ENCODE data around the gene XRCC1. TPM values are rescaled to one million over a fixed set of nuclear protein-coding genes. Genes with fewer than 3 reads are reported as not detected.

The XRCC1 gene
- total and polyA plus RNA-seq, 9 donors: 16.8 to 39.9 (median 28.4) TPM

DNA sequence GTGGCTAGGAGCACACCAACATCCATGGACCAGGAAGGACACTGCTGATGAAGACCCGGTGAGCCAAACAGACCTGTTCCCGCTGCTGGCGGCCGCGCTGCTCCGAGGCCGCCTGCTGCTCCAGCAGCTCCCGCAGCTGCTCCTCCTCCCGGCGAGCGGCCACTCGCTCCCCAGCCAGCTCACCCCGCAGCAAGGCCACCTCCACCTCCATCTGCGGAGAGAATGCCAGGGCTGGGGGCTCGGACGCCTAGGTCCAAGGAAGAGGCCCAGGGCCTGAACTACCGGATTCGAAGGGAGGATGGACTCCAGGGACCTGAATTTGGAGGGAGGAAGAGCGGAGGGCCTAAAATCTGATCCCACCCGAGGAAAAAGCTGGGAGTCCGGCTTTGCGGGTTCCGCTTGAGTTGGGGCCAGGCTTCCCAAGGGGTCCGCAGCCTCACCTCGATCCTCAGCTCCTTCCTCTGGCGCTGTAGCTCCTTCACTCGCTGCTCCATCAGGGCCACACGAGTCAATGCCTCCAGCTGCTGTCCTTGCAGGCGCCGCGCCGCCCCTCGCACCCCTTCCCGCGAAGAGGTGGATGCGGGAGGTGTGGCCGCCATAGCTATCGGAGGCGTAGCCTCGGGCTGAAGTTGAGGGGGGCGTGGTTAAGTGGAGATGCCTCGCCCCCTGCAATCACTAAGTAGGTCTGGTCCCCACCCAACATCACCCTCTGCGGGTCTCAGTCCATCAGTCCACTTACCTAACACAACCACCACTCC is 73.5 kb downstream of the XRCC1 start:
- intact Hi-C loops (cut with DNase I): loop anchor here in 1 of 4 donors (5.0 kb wide), 1 partner anchor 40 kb away; no protein-coding TSS in a partner anchor
- H3K36me3 ChIP-seq: no peaks in the 10 kb centered on the region
- DNase-seq: peak in 3 of 5 donors; percentile 40 to 44 (median 40)
- WGBS, 3 donors: 52 to 56% (median 54%) methylated on average over 43 of the region's 43 CpGs
- H3K27me3 ChIP-seq: no peaks in the 10 kb centered on the region
- TF ChIP-seq, protein P1, sequence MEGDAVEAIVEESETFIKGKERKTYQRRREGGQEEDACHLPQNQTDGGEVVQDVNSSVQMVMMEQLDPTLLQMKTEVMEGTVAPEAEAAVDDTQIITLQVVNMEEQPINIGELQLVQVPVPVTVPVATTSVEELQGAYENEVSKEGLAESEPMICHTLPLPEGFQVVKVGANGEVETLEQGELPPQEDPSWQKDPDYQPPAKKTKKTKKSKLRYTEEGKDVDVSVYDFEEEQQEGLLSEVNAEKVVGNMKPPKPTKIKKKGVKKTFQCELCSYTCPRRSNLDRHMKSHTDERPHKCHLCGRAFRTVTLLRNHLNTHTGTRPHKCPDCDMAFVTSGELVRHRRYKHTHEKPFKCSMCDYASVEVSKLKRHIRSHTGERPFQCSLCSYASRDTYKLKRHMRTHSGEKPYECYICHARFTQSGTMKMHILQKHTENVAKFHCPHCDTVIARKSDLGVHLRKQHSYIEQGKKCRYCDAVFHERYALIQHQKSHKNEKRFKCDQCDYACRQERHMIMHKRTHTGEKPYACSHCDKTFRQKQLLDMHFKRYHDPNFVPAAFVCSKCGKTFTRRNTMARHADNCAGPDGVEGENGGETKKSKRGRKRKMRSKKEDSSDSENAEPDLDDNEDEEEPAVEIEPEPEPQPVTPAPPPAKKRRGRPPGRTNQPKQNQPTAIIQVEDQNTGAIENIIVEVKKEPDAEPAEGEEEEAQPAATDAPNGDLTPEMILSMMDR (IDR thresholded peaks at IDR 0.05): no peak
- TF ChIP-seq POLR2A (IDR thresholded peaks at IDR 0.05) (no peak), EP300 (IDR thresholded peaks at IDR 0.05) (no peak)
- H3K27ac ChIP-seq: no peak overlapping the region
- peaks cover 2% of the 10 kb centered on the region for H3K4me1 ChIP-seq (ENCODE audit: insufficient read depth)
- no peaks in the 10 kb centered on the region for H3K9me3 ChIP-seq
- H3K4me3 ChIP-seq: no peak overlapping the region

DNA sequence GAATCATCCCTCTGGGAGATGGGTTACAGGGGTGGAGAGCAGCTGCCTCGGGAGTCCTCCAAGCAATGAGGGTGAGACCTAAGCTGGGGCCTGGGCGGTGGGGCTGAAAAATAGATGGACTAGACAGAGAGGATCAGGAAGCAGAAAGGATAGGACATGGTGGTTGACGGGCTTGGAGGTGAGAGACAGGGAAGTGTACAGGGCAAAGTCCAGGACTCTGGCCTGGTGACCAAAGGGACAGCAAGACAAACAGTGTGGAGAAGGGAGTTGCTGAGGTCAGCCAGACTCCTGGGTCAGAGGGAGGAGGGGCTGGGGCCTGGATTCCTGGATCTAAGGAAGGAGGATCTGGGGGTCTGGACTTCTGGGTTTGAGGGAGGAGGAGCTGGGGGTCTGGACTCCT is 76.3 kb downstream of the XRCC1 start:
- intact Hi-C loops (cut with DNase I): no loop called here
- H3K9me3 ChIP-seq: no peaks in the 10 kb centered on the region
- TF ChIP-seq, protein P1 (IDR thresholded peaks at IDR 0.05): no peak
- TF ChIP-seq POLR2A (IDR thresholded peaks at IDR 0.05) (no peak), EP300 (IDR thresholded peaks at IDR 0.05) (no peak)
- H3K27ac ChIP-seq: no peak overlapping the region
- H3K4me1 ChIP-seq (ENCODE audit: insufficient read depth): no peaks in the 10 kb centered on the region
- WGBS, 3 donors: 82 to 83% (median 83%) methylated on average over 3 of the region's 3 CpGs
- DNase-seq: no peak
- H3K36me3 ChIP-seq: no peaks in the 10 kb centered on the region
- no peak overlapping the region for H3K4me3 ChIP-seq
- no peaks in the 10 kb centered on the region for H3K27me3 ChIP-seq

DNA sequence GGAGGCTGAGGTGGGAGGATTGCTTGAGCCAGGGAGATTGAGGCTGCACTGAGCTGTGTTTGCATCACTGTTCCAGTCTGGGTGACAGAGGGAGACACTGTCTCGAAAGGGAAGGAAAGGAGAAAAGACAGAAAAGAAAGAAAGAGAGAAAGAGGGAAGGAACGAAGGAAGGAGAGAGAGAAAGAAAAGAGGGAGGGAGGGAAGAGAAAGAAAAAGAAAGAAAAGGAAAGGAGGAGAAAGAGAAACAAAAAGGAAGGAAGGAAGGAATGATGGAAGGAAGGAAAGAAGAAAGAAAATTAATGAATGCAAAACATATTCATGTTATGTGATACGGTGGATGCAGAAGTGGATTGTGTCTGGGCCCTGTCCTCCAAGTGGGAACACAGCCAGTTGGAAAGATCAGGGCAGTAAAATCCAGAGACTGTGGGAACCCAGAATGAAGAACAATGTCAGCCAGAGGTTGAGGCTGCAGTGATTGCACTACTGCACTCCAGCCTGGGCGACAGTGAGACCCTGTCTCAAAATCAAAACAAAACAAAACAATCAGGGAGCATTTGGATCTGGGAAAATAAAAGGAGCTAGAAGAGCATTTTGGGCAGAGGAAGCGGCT is 77.0 kb downstream of the XRCC1 start:
- H3K4me3 ChIP-seq: no peak overlapping the region
- TF ChIP-seq POLR2A (IDR thresholded peaks at IDR 0.05): no peak
- TF ChIP-seq EP300 (IDR thresholded peaks at IDR 0.05): no peak
- TF ChIP-seq, protein P1 (IDR thresholded peaks at IDR 0.05): no peak
- intact Hi-C loops (cut with DNase I): no loop called here
- WGBS, 3 donors: 62 to 66% (median 65%) methylated on average over 5 of the region's 5 CpGs
- no peaks in the 10 kb centered on the region for H3K36me3 ChIP-seq
- H3K27ac ChIP-seq: no peak overlapping the region
- no peaks in the 10 kb centered on the region for H3K27me3 ChIP-seq
- H3K4me1 ChIP-seq (ENCODE audit: insufficient read depth): no peaks in the 10 kb centered on the region
- H3K9me3 ChIP-seq: no peaks in the 10 kb centered on the region
- no peak for DNase-seq

DNA sequence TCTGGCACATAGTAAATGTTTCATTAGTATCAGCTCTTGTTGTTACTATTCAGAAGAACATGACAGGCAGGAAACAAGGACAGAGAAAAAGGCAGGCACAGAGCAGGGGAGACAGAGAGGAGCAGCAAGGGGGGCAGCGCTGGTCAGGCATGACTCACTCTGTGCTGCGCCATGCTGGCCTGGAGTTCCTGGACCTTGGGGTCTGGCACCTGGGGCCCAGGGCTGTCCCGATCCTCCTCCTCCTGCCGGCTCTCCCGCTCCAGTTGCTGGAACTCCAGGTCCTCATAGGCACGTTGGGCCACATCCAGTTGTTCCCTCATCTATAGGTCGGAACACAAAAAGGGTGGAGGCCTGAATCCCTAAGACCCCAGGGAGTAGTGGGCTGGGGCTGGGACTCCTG is 78.4 kb downstream of the XRCC1 start:
- Histone ChIP-seq H3K9me3 (no peaks in the 10 kb centered on the region), H3K27ac (no peak overlapping the region), H3K27me3 (no peaks in the 10 kb centered on the region), H3K4me1 (ENCODE audit: insufficient read depth) (no peaks in the 10 kb centered on the region), H3K36me3 (no peaks in the 10 kb centered on the region), H3K4me3 (no peak overlapping the region)
- no peak for TF ChIP-seq POLR2A (IDR thresholded peaks at IDR 0.05)
- no peak for TF ChIP-seq EP300 (IDR thresholded peaks at IDR 0.05)
- TF ChIP-seq, protein P1 (IDR thresholded peaks at IDR 0.05): no peak
- intact Hi-C loops (cut with DNase I): no loop called here
- DNase-seq: no peak
- 92 to 94% (median 92%) methylated on average over 7 of the region's 7 CpGs for WGBS, 3 donors
